Measurements from ENCODE around the gene ARL3.

The ARL3 gene

DNA sequence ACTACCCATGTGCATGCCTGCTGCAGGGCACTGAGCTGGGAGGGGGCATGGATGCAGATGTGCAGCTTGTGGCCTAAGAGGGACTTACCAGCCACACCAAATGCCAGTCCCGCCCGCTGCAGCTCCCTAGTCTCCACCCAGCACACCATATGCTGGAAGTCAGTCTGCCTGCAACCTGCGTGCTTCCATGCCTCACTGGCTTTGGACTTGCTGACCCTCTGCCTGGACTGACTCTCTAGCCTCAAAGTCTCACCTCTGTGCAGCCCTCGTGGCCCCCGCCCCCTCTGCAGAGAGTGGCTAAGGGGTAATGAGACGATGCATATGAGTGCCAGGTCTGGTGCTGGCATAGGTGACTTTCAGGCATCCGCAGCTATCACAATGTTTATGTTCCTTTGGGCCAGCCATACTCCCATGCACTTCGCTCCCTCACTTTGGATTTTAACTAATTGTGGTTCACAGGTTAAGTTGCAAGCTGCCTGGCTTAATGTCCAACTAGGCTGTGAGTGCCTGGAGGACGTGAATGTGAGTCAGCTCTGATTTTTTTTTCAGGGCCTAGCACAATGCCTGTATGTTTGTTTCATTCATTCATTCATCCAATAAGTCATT lies 48.2 kb downstream of the ARL3 start:
- TF ChIP-seq, protein P1, sequence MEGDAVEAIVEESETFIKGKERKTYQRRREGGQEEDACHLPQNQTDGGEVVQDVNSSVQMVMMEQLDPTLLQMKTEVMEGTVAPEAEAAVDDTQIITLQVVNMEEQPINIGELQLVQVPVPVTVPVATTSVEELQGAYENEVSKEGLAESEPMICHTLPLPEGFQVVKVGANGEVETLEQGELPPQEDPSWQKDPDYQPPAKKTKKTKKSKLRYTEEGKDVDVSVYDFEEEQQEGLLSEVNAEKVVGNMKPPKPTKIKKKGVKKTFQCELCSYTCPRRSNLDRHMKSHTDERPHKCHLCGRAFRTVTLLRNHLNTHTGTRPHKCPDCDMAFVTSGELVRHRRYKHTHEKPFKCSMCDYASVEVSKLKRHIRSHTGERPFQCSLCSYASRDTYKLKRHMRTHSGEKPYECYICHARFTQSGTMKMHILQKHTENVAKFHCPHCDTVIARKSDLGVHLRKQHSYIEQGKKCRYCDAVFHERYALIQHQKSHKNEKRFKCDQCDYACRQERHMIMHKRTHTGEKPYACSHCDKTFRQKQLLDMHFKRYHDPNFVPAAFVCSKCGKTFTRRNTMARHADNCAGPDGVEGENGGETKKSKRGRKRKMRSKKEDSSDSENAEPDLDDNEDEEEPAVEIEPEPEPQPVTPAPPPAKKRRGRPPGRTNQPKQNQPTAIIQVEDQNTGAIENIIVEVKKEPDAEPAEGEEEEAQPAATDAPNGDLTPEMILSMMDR (IDR thresholded peaks at IDR 0.05; ENCODE audit: low read length, missing control alignments) = no peak
- H3K4me3 ChIP-seq (replicated peaks; ENCODE audit: low read depth, low read length) = no peak overlapping the region
- no peak for DNase-seq (ENCODE audit: low read depth)

DNA sequence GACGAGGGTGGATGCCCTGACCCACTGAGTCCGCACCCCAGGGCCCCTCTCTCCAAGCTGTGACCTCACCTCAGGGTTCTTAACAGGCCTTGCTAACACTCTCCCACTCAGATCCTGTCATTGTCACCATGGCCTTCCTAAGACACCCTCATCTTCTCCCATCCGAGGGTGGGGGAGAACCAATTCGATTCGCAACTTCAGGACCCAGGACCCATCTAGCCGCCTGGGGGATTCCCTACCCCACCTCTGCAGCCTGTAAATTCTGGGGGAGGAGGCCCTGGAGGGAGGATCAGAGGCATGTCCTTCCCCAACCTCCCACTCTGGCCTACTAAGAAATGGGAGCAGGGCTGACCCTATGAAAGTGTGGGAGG lies 52.6 kb downstream of the ARL3 start:
- no peak overlapping the region for H3K4me3 ChIP-seq (replicated peaks; ENCODE audit: low read depth, low read length)
- TF ChIP-seq, protein P1 (IDR thresholded peaks at IDR 0.05; ENCODE audit: low read length, missing control alignments) = no peak
- no peak for DNase-seq (ENCODE audit: low read depth)

DNA sequence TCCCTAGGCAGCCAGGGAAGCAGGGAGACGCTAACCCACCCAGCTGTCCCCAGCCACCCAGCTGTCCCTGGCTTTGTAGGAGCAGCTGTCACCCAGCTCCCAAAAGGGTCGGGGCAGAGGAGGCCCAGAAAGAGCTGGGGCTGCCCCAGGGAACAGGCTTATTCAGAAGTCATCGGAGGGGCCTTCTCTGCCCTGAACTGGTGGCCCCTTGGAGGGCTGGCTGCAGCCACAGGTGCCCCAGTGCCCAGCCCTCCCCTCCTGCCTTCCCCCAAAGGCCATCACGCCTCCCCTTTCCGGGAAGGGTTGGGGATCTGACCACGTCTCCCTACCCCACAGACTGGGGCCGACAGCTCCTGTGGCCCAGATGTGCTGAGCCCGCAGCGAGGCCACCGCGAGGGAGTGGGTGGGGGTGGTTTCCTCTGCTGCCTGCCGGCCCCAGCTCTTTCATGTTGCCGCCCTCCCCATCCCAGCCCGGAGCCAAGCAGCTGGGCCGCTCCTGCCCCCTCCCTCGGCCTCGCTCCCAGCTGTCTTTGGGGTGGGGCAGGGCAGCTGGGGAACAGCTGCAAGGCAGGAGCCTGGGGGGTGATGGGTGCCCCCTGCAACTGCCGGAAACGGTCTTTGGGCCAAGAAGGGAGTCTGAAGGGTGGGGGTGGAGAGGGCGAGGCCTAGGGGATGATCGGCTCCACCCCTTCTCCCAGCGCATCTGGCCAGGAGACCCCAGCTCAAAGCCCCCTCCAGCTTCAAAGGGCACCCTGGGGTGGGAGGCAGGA lies 53.1 kb downstream of the ARL3 start:
- TF ChIP-seq, protein P1 (IDR thresholded peaks at IDR 0.05; ENCODE audit: low read length, missing control alignments) = no peak
- DNase-seq (ENCODE audit: low read depth) = peak; percentile 71
- no peak overlapping the region for H3K4me3 ChIP-seq (replicated peaks; ENCODE audit: low read depth, low read length)

DNA sequence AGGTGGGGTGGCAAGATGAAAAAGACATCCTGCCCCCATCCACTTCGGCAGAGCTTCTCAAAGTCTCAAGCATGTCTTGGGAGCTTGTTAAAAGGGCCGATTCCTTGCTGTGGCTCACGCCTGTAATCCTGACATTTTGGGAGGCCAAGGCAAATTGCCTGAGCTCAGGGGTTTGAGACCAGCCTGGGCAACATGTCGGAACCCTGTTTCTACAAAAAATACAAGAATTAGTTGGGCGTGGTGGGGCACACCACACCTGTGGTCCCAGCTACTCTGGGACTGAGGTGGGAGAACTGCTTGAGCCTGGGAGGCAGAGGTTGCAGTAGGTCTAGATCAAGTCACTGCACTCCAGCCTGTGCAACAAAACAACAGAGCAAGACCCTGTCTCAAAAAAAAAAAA lies 55.4 kb downstream of the ARL3 start:
- TF ChIP-seq, protein P1 (IDR thresholded peaks at IDR 0.05; ENCODE audit: low read length, missing control alignments) = no peak
- H3K4me3 ChIP-seq (replicated peaks; ENCODE audit: low read depth, low read length) = no peak overlapping the region
- no peak for DNase-seq (ENCODE audit: low read depth)

DNA sequence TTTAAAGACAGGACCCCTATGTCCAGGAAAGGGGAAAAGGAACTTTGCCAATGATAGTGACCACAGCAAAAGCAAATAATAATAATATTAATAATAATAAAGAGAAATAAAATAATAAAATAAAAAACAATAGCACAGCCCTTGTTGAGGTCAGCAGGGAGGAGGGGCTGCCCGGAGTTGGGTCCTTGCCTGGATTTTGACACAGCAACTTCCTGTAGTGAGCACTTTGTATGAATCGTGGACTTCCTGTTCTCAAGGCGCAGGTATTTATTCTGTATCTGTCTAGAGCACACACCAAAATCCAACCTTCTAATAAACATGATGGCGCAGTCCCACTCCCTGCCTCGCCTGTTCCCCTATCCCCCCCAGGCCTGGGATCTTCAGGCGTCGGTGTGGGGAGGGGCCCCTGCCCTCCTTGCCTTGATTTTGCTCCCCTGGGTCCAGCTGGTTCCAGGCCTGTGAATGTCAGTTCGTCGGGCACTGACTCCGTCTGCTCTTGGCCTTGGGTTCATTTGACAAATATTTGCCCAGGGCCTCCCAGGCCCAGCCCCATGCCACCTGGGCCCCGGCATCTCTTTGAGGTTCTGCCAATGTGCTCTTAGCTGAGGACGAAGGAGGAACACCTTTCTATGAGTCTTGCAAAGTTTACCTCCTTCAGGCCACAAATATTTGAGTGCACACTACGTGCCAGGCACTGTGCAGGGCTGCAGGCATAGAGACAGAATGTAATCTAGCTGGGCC lies 56.0 kb downstream of the ARL3 start:
- TF ChIP-seq, protein P1 (IDR thresholded peaks at IDR 0.05; ENCODE audit: low read length, missing control alignments) = no peak
- peak; percentile 80 for DNase-seq (ENCODE audit: low read depth)
- no peak overlapping the region for H3K4me3 ChIP-seq (replicated peaks; ENCODE audit: low read depth, low read length)

DNA sequence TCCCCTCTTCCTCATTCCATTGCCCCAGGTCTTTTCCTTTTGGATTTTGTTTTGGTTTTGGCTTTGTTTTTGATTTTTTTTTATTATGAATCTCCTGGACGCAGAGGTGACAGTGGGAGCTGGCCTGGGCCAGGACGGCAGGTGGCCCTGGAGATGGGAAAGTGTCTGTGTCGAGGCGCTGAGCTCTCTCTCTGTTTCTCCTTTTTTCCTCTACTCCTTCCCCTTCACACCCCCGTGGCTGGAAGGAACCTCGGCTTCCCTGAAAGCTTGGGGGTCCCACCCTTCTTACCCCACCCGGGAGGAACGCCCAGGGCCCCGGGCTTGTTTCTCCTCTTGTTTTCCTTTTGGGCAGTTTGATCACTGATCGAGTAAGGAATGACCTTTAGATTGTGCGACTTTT lies 56.7 kb downstream of the ARL3 start:
- H3K4me3 ChIP-seq (replicated peaks; ENCODE audit: low read depth, low read length) = no peak overlapping the region
- TF ChIP-seq, protein P1 (IDR thresholded peaks at IDR 0.05; ENCODE audit: low read length, missing control alignments) = no peak
- DNase-seq (ENCODE audit: low read depth) = no peak

Measured in fibroblast of pulmonary artery (primary cell).